GM18508 (cell line): ENCODE results near the gene DNAJC18.

ENCODE experiments used
- ATAC-seq: cut with Tn5 transposase; IDR thresholded peaks from one replicate; pipeline ENCODE4 v1.9.1; 2021; ENCODE audit warnings: moderate number of reproducible peaks; ENCODE audit not compliant: insufficient read depth, unreplicated experiment

The DNAJC18 gene

GRCh38 chr5:139407517-139407916, 31.8 kb downstream of the DNAJC18 start:
- ATAC-seq = no peak

- no peak for ATAC-seq
These were observed 32.4 kb downstream of the DNAJC18 start for GRCh38 chr5:139406963-139407362.

GRCh38 chr5:139404484-139404840, 34.9 kb downstream of the DNAJC18 start:
- ATAC-seq = no peak

DNA sequence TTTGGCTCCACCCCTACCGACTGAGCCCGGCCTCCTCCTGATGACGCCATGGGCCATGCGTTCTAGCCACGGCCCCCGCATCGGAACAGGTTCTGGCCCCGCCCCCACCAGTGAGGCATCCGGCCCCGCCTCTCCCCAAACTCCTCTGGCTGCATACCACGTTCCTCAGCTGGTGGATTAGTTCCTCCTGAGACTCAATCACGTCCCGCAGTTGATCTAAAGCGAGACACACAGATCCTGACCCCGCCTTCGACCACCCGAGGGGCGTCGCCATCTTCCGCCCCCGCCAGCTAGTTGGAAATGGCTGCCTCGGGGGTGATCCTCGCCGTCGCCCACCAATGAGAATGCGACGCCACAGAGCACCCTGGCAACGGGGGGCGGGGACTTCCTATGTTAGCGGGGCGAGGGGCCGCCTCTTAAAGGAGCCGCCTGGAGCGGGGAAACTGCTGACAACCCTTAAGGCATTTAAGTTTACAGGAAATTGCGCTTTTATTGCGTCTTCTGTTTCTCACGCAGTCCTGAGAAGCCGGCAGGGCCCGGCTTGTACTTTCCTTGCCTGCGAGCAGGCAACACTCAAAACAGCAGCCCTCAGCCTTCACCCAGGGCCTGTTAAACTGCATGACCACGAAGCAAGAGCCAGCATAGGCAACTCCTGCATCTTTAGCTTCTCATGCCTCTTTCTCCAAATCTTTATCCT, 35.4 kb downstream of the DNAJC18 start, which contains the start of gene SPATA24:
SPATA24 (minus strand) TSS at position 303 of the 697 bp plus-strand sequence; CDS start at position 274, 29 bp downstream.
- peak; percentile 64 for ATAC-seq

DNA sequence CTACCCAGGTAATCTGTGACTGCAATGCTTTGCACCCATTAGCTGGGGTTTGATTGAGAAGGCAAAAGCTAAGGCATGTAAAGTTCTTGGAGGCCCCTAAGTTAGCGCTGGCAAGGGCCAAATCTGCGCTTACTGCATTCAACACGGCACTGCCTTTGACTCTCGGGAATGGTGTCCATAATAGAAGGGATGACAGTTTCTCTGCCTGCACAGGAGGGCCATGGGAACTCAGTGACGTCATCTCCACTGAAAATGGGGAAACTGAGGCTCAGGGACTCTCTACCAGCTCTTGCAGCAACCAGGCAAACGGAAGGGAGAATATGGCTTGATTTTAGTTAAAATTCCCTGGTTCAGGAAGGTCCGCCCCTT, 35.9 kb downstream of the DNAJC18 start:
- ATAC-seq = no peak

DNA sequence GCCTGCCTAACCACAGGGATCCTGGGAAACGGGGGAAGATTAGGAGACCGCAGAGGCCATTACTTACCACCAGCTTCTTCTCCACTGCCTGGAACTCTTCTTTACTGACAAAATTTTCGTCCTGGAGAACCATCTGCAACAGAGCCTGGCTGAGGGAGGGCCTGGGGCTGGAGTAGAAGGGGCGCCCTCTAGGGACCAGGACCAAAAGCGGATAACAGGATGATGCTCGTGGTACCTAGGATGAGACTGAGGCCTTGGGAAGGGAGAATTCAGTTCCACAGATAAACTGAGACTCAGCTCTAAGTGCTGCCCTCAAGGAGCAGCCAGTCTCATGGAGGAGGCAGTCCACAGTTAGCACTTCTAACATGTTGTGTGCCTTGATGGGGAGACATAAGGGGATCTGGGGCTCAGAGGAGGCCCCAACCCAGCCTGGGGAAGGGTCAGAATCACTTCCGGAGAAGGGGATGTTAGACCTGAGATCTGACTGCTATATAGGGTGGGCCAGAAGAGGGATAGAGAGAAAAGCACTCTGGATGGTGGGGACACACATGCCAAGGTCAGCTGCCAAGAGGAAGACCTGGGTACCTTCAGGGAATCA, 36.7 kb downstream of the DNAJC18 start:
- no peak for ATAC-seq

GRCh38 chr5:139401546-139401945, 37.8 kb downstream of the DNAJC18 start:
- no peak for ATAC-seq

DNA sequence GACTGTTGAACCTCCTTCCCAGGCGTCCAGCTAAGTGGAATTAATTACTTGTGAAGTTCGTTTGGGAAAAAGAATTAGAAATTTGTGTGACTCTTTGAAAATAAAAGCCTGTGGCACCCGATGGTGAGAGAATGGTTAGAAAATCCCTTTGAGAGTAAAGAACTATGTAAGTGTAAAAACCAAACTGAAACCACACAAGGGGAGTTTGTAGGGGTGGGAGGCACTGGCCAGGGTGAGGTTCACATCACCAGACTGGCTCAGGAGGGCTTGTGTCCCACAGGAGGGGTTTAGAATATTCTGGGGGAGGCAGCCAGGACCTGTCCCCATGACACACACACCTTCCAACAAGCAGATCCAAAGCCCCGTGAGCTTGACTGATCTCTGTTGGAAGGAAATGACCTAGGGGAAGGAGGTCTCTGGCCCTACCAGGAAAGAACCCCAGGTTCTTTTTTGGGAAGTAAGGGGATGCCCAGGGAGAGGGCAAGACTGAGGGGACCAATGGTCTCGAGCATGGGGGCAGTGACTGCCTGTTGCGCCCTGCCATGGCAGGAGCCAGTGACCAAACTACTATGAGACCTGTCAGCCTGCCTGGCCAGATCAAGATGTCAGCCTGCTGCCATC, 39.7 kb downstream of the DNAJC18 start:
- no peak for ATAC-seq

- ATAC-seq = no peak
These were observed 41.4 kb downstream of the DNAJC18 start for GRCh38 chr5:139397921-139398320.

DNA sequence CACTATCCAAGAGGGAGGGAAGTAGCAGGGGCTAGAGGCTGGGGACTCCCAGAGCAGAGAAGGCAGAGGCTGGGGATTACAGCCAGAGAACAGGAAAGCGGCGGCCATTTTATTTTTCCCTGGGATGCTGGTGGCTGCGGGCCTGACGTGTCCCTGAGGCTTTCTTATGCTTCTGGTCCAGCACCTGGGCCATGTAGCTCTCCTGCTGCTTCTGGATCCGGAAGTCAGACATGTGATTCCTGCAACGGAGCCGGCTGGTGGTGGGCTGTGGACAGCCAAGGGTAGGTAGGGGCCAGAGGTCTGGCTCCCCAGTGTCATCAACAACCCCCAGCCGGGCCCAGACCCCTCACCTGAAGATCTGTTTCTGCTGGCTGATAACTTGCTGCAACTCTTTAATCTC, 42.6 kb downstream of the DNAJC18 start:
- ATAC-seq = no peak

DNA sequence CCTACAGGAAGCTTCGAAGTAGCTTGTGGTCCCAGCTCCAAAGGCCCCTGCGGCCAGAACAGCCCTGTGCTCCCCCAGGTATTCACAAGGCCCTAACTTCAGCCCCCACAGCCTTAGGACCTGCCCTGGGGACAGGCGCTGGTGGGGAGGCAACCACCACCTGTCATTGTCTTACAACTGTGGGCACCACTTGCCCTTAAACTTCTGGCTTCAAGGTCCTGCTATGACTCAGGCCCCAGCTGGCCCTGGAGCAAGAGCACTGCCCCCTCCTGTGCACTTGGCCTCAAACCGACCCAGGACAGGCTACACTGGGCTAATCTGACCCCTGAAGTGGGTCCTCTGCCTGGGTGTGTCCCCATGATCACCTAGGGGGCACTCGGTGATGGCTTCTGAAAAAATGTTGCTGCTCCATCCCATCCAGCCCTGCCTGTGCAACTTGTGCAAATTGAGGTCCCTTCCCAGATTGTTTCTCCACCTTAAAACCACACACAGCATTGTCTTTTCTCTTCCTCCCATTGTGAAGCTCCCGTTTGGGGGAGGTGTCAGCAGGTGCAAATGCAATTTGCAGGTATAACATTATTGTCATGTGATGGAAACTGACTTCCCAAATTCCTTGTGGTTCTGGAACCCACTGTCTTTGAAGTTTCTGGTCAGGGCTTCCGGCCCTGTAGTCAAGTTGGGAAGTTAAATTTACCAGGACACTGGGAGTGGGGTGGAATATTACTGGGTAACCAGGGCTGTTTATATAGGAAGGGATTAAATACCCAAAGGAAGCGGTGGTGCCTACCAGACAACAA, 43.3 kb downstream of the DNAJC18 start:
- ATAC-seq = no peak

GRCh38 chr5:139394654-139395566, 44.4 kb downstream of the DNAJC18 start, which contains the start of gene PROB1:
Gene PROB1, minus strand, starts transcription at chr5:139395104. Its CDS starts 23 bp downstream, at chr5:139395081.
- ATAC-seq = no peak

GRCh38 chr5:139394123-139394653, 45.1 kb downstream of the DNAJC18 start:
- no peak for ATAC-seq

GRCh38 chr5:139393497-139394122, 45.7 kb downstream of the DNAJC18 start:
- ATAC-seq = no peak

DNA sequence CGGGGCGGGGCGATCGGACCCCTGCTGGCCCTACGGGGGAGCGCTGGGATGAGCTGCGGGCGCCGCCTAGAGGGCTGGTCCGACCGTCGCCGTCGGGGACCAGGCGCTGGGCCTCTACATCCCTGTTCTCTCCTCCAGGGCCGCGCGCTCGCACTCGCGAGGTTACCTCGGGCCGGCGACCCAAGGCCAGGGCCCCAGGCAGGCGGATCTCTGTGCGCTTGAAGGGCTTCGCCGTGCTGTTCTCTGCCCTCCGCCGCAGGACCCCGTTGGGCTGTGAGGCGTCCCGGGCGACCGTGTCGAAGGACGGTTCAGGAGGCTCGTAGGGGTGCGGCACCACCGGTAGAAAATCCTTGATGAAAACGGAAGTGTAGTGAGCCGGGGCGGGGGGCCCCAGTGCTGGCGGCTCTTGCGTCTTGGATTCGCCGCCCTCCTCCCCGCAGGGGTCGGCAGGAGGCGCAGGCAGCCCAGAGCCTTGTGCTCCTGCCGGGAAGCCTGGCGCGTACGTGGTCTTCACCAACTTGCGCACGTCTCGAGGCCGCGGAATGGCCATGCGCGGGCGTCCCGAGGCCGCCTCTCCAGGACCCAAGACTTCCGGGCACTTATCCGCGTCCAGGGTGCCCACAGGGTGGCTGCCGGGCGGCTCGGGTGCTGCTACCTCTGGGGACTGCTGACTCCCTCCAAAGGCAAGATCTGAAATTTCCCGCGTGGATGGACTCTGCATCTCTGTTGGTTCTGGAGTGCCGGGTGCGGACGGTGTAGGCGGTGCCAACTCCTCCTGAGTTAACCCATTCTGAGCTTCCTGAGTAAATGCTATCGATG, 46.4 kb downstream of the DNAJC18 start:
- peak; percentile 39 for ATAC-seq

DNA sequence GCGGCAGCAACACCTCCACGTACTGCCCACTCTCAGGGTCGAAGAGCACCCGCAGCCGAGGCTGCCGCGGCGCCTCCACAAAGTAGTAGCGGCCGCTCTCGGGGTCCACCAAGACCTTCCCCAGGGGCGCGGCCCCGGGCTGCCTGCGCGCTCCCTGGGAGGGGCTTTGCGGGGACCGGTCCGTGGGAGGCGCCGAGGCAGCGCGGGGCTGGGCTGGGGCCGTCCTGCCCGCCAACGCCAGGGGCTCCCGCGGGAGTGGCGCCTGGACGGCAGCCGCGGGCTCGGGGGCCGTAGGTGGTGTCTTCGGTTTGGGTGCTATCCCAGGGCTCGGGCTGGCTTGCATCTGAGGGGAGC, 47.0 kb downstream of the DNAJC18 start:
- ATAC-seq = no peak

- no peak for ATAC-seq
These were observed 47.6 kb downstream of the DNAJC18 start for GRCh38 chr5:139391570-139392323.
